Immature natural killer cell (primary cell): ENCODE results near the gene OR52N5. TPM values are rescaled to one million over a fixed set of nuclear protein-coding genes. Genes with fewer than 3 reads are reported as not detected.

Experiments
- DNase-seq, 3 donors: peaks; one replicate each; pipeline ENCODE4 v3.0.0; 2022; ENCODE audit warnings: mixed read lengths in 1 of 3
- H3K27ac Mint-ChIP-seq, 6 donors: one replicate each; pipeline ENCODE4 v1.8.0; 2020; ENCODE audit warnings: mixed read lengths in 6 of 6, mild to moderate bottlenecking in 5 of 6, inconsistent platforms in 4 of 6, moderate library complexity in 3 of 6
- H3K27me3 Mint-ChIP-seq, 3 donors: one replicate each; pipeline ENCODE4 v1.8.0; 2020 to 2021; ENCODE audit warnings: low read depth in 3 of 3, mild to moderate bottlenecking in 3 of 3, mixed read lengths in 3 of 3, moderate library complexity in 3 of 3, inconsistent platforms in 1 of 3
- H3K36me3 Mint-ChIP-seq, 3 donors: one replicate each; pipeline ENCODE4 v1.8.0; 2020; ENCODE audit warnings: mixed read lengths in 3 of 3, inconsistent platforms in 2 of 3, mild to moderate bottlenecking in 2 of 3
- H3K4me1 Mint-ChIP-seq, 2 donors: one replicate each; pipeline ENCODE4 v1.8.0; 2020; ENCODE audit warnings: inconsistent platforms in 2 of 2, mild to moderate bottlenecking in 2 of 2, mixed read lengths in 2 of 2, moderate library complexity in 1 of 2
- H3K4me3 Mint-ChIP-seq, 5 donors: one replicate each; pipeline ENCODE4 v1.8.0; 2020; ENCODE audit warnings: mild to moderate bottlenecking in 5 of 5, mixed read lengths in 5 of 5, inconsistent platforms in 3 of 5, moderate library complexity in 3 of 5
- H3K9me3 Mint-ChIP-seq, 6 donors: one replicate each; pipeline ENCODE4 v1.8.0; 2020; ENCODE audit warnings: mild to moderate bottlenecking in 6 of 6, mixed read lengths in 6 of 6, inconsistent platforms in 4 of 6, moderate library complexity in 3 of 6
- polyA plus RNA-seq, 3 donors: library from polyadenylated mRNA; unstranded; fragments of 300-500 nt; fragmentation: Illumina TruSeq; gene quantifications; one replicate each; pipeline ENCODE4 v1.2.3, GENCODE V29; 2021

Gene OR52N5
- not detected for polyA plus RNA-seq

DNA sequence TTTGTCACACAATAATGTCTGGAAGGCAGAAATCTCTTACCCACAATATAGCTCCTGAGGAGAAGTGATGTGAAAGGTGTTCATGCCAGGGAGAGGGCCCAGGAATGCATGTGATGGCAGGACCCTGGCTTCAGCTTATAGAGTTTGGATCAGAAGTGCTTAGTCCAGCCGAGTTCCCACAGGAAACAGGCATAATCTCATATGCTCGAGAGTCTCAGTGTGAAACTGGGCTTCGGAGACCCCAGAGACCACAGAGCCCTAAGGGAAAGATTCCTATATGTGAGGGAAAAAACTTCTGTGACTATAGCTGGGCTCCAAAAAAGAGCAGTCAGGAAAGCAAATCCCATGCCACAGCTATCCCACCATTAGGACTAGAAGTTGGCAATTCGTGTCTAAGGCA is at the start of gene OR52N5:
OR52N5 (minus strand) TSS at position 101 of the 400 bp plus-strand sequence. CDS start 4,721 bp downstream, outside the sequence.
- Mint-ChIP-seq H3K36me3 (no peaks in the 10 kb centered on the region), H3K4me1 (no peaks in the 10 kb centered on the region), H3K9me3 (no peaks in the 10 kb centered on the region), H3K27ac (no peak within 1 kb of the TSS), H3K27me3 (peaks cover 0 to 4% (median 0%) of the 10 kb centered on the region in 3 donors), H3K4me3 (no peak within 1 kb of the TSS)
- DNase-seq, result no peak

DNA sequence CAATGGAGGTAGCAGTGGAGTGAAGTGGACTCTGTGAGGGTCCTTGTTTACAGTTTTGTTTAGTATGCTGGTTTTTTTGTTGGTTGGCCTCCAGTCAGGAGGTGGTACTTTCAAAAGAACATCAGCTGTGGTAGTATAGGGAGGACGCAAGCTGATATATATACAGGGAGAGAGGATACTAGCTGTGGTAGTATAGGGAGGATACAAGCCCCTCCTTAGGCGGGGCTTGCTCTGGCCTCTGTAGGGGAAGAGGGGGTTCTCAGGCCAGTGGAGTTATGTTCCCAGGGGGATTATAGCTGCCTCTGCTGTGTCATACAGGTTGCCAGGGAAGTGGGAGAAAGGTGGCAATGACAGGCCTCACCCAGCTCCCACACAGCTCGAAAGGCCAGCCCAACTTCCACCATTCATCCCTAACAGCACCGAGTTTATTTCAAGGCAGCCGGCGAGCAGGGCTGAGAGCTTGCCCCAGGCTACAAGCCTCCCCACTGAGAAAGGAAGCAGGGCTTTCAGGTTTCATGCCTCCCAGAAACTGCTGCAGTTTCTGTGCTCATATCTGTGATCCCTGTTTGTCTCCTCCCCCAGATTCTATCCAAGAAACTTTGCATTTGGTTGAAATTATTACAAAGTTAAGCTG is 48.2 kb upstream of the OR52N5 start:
- H3K27ac Mint-ChIP-seq, result no peak overlapping the region
- no peak for DNase-seq
- no peak overlapping the region for H3K4me3 Mint-ChIP-seq
- H3K4me1 Mint-ChIP-seq, result no peaks in the 10 kb centered on the region
- peaks cover 0 to 5% (median 1%) of the 10 kb centered on the region in 3 donors for H3K27me3 Mint-ChIP-seq
- peaks cover 0 to 2% (median 0%) of the 10 kb centered on the region in 6 donors for H3K9me3 Mint-ChIP-seq
- H3K36me3 Mint-ChIP-seq, result no peaks in the 10 kb centered on the region

DNA sequence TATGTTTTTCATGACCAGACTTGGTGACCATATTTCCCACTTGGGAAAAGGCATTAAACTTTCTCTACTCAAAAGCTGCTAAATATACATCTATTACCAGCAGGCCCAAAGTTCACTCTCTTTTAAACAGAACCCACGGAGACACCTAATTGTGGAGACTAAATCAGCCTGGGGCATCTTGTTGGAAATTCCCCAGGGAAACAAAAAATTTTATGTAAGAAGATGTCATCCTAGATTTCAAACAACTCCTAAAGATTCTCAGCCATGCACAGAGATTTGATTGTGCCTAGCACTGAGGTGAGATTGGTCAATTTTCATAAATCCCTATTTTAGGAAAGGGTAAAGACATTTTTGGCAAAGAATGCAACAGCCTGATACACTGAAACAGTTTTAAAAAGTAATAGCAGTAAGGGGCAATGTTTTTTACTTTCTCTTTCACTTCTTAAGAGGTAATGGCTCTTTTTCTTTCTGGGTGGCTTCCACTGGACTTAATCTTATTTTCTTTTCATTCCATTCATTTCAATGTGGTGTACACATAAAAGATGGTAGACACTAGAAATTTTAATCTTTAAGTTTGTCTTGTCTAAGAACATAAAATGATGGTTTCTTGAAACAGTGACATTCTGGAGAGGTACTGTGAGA is 35.2 kb upstream of the OR52N5 start:
- no peaks in the 10 kb centered on the region for H3K9me3 Mint-ChIP-seq
- H3K4me3 Mint-ChIP-seq, result peak overlapping the region; percentile 73 to 85 (median 77)
- H3K27ac Mint-ChIP-seq, result peak overlapping the region; percentile 4 to 79 (median 72)
- H3K27me3 Mint-ChIP-seq, result no peaks in the 10 kb centered on the region
- no peaks in the 10 kb centered on the region for H3K36me3 Mint-ChIP-seq
- peaks cover 8 to 15% of the 10 kb centered on the region in 2 donors for H3K4me1 Mint-ChIP-seq
- peak in 2 of 3 donors; percentile 2 to 14 for DNase-seq

GRCh38 chr11:5815534-5815933 is 32.4 kb upstream of the OR52N5 start:
- Mint-ChIP-seq H3K9me3 (no peaks in the 10 kb centered on the region), H3K36me3 (no peaks in the 10 kb centered on the region), H3K27me3 (peaks cover 0 to 6% (median 2%) of the 10 kb centered on the region in 3 donors), H3K27ac (no peak overlapping the region), H3K4me1 (peaks cover 8 to 15% of the 10 kb centered on the region in 2 donors), H3K4me3 (no peak overlapping the region)
- DNase-seq, result no peak

- Mint-ChIP-seq H3K4me3 (no peak overlapping the region), H3K4me1 (peaks cover 11 to 12% of the 10 kb centered on the region in 2 donors), H3K27ac (no peak overlapping the region), H3K36me3 (no peaks in the 10 kb centered on the region), H3K27me3 (peaks cover 4 to 10% (median 9%) of the 10 kb centered on the region in 3 donors), H3K9me3 (no peaks in the 10 kb centered on the region)
- DNase-seq, result no peak
These were observed 27.0 kb upstream of the OR52N5 start for GRCh38 chr11:5809905-5810795.

- H3K9me3 Mint-ChIP-seq, result peaks cover 0 to under 1% (median 0%) of the 10 kb centered on the region in 6 donors
- no peak for DNase-seq
- H3K36me3 Mint-ChIP-seq, result no peaks in the 10 kb centered on the region
- peak overlapping the region; percentile 81 to 87 (median 85) for H3K4me3 Mint-ChIP-seq
- H3K27ac Mint-ChIP-seq, result peak overlapping the region in 2 of 6 donors; percentile 5 to 15
- H3K27me3 Mint-ChIP-seq, result peaks cover 4 to 12% (median 9%) of the 10 kb centered on the region in 3 donors
- peaks cover 11 to 12% of the 10 kb centered on the region in 2 donors for H3K4me1 Mint-ChIP-seq
These were observed 26.0 kb upstream of the OR52N5 start for GRCh38 chr11:5809122-5809519.

DNA sequence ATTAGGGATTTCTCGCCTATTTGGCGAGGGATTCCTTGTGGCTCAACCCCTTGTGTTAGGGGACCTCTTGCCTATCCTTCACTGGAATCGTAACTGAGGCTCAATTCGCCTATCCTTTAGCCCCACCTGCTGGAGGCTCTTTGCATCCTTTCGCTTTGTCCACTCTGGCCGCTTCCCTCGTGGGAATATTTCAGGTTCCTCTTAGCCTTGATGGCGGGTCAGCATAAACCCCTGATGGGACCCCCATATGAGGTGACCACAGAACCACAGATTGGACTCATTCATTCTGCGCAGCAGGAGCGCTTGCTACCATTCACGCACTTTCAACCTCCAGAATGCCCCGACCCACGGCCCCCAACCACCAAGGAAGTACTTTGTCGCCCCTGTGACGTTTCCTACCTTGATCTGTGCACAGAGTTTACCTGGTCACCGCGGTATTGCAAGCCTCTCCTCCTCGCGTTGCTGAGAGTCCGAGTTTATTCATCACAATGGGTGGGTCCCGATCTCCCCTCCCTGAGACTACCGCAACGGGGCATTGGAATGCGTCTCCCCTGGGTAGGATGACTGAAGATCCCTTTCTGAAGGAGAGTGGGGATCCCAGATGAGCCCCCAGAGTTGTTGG is 25.5 kb upstream of the OR52N5 start, which contains the start of gene OR52N2:
OR52N2 (plus strand) TSS at position 425 of the 622 bp plus-strand sequence. CDS start 11,412 bp downstream, outside the sequence.
- Mint-ChIP-seq H3K27ac (peak within 1 kb of the TSS in 2 of 6 donors; percentile 5 to 15), H3K36me3 (no peaks in the 10 kb centered on the region), H3K9me3 (peaks cover 0 to 6% (median 0%) of the 10 kb centered on the region in 6 donors), H3K4me3 (peak within 1 kb of the TSS; percentile 81 to 87 (median 85)), H3K27me3 (peaks cover 4 to 12% (median 9%) of the 10 kb centered on the region in 3 donors), H3K4me1 (peaks cover 11 to 12% of the 10 kb centered on the region in 2 donors)
- DNase-seq, result peak; percentile 60 to 63 (median 62)

DNA sequence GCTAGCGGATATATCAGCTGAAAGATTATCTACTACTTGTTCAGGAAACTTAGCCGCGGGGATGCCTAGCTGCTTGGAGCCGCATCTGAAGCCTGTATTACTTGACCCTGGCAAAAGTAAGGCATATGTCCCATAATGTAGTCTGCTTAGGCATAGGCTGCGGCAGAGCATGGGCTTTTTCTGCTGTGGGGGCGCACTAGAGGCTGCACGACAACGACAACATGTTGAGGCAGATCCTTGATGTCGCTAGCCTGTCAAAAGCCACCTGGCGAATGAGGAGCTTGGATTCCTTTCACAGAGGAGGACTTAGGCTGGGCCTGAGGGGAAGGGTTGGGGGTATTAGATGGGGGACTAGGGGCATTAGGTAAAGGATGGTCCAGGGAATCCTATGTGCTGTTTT is 24.4 kb upstream of the OR52N5 start:
- peaks cover 4 to 12% (median 9%) of the 10 kb centered on the region in 3 donors for H3K27me3 Mint-ChIP-seq
- no peak for DNase-seq
- H3K4me3 Mint-ChIP-seq, result no peak overlapping the region
- no peak overlapping the region for H3K27ac Mint-ChIP-seq
- no peaks in the 10 kb centered on the region for H3K36me3 Mint-ChIP-seq
- H3K9me3 Mint-ChIP-seq, result peaks cover 0 to 12% (median 0%) of the 10 kb centered on the region in 6 donors
- H3K4me1 Mint-ChIP-seq, result peaks cover 11 to 12% of the 10 kb centered on the region in 2 donors

- Mint-ChIP-seq H3K9me3 (peaks cover 0 to 12% (median 0%) of the 10 kb centered on the region in 6 donors), H3K27ac (no peak overlapping the region)
These were observed 20.8 kb upstream of the OR52N5 start for GRCh38 chr11:5803982-5804381.

GRCh38 chr11:5796541-5796940 is 13.4 kb upstream of the OR52N5 start:
- H3K9me3 Mint-ChIP-seq, result no peaks in the 10 kb centered on the region
- no peak overlapping the region for H3K27ac Mint-ChIP-seq
- no peak overlapping the region for H3K4me3 Mint-ChIP-seq
- H3K27me3 Mint-ChIP-seq, result peaks cover 0 to 9% (median 6%) of the 10 kb centered on the region in 3 donors
- H3K4me1 Mint-ChIP-seq, result no peaks in the 10 kb centered on the region
- DNase-seq, result no peak
- H3K36me3 Mint-ChIP-seq, result no peaks in the 10 kb centered on the region

More at GRCh38 chr11:5803982-5804381, 20.8 kb upstream of the OR52N5 start:
- no peak for DNase-seq
- H3K27me3 Mint-ChIP-seq, result peaks cover 2 to 5% (median 3%) of the 10 kb centered on the region in 3 donors
- H3K4me3 Mint-ChIP-seq, result no peak overlapping the region
- no peaks in the 10 kb centered on the region for H3K36me3 Mint-ChIP-seq
- H3K4me1 Mint-ChIP-seq, result peaks cover 7 to 8% of the 10 kb centered on the region in 2 donors

DNA sequence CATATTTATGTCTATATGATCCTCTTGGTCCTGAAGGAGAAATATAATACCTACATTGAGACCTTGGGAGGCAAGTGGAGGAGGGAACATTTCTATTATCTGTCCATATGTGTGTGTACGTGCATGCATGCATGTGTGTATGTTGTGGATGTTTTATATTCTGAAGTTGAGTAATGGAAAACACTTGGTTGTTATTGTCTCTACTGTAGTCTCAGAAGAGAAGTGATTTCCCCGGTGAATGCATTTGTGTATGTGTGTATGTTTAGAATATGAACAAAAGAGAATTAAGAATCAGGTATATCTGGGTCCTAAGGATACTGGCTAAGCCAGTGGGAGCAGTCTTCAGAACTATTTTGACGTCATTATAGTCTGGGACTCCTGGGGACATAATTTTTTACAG is 8.0 kb upstream of the OR52N5 start, which contains the start of gene OR52N1:
OR52N1 (minus strand) TSS at position 101 of the 400 bp plus-strand sequence. CDS start 2,449 bp downstream, outside the sequence.
- Mint-ChIP-seq H3K27me3 (peaks cover 0 to 4% (median 2%) of the 10 kb centered on the region in 3 donors), H3K27ac (no peak within 1 kb of the TSS), H3K9me3 (no peaks in the 10 kb centered on the region), H3K4me3 (no peak within 1 kb of the TSS), H3K4me1 (no peaks in the 10 kb centered on the region), H3K36me3 (no peaks in the 10 kb centered on the region)
- DNase-seq, result no peak

GRCh38 chr11:5767056-5767455 is 16.1 kb downstream of the OR52N5 start:
- Mint-ChIP-seq H3K27ac (no peak overlapping the region), H3K4me3 (no peak overlapping the region), H3K9me3 (no peaks in the 10 kb centered on the region), H3K27me3 (no peaks in the 10 kb centered on the region), H3K4me1 (no peaks in the 10 kb centered on the region), H3K36me3 (no peaks in the 10 kb centered on the region)
- no peak for DNase-seq

GRCh38 chr11:5753943-5754342 is 29.2 kb downstream of the OR52N5 start, which contains the start of gene OR52N4:
TSS of gene OR52N4 (plus strand) at chr11:5754243. CDS start at chr11:5754741, 498 bp downstream.
- H3K9me3 Mint-ChIP-seq, result no peaks in the 10 kb centered on the region
- H3K4me1 Mint-ChIP-seq, result no peaks in the 10 kb centered on the region
- peaks cover 0 to 5% (median 0%) of the 10 kb centered on the region in 3 donors for H3K27me3 Mint-ChIP-seq
- no peak within 1 kb of the TSS for H3K27ac Mint-ChIP-seq
- H3K4me3 Mint-ChIP-seq, result no peak within 1 kb of the TSS
- DNase-seq, result no peak
- no peaks in the 10 kb centered on the region for H3K36me3 Mint-ChIP-seq
